ENCODE measurements around the gene FBXO36. TPM values are rescaled to one million over a fixed set of nuclear protein-coding genes. Genes with fewer than 3 reads are reported as not detected.

Gene FBXO36
- total and polyA plus RNA-seq, 2 of the 13 experiments (the other 11 are each of a cell fraction or from before 2014, with no cell fraction given) = 2.8 TPM

GRCh38 chr2:230052299-230052698 is 130.0 kb downstream of the FBXO36 start (continued):
- TF ChIP-seq, protein P1, sequence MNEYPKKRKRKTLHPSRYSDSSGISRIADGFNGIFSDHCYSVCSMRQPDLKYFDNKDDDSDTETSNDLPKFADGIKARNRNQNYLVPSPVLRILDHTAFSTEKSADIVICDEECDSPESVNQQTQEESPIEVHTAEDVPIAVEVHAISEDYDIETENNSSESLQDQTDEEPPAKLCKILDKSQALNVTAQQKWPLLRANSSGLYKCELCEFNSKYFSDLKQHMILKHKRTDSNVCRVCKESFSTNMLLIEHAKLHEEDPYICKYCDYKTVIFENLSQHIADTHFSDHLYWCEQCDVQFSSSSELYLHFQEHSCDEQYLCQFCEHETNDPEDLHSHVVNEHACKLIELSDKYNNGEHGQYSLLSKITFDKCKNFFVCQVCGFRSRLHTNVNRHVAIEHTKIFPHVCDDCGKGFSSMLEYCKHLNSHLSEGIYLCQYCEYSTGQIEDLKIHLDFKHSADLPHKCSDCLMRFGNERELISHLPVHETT (CRISPR knock-in tag; conservative IDR thresholded peaks at IDR 0.05) = no peak
- TF ChIP-seq SETDB1 (CRISPR knock-in tag; IDR thresholded peaks at IDR 0.05; ENCODE audit: borderline replicate concordance) (no peak), SAP130 (CRISPR knock-in tag; IDR thresholded peaks at IDR 0.05; ENCODE audit: low read depth) (0 out of 2 replicates have a peak, but pooled peaks have one; percentile 25), NCOR1 (IDR thresholded peaks at IDR 0.05; ENCODE audit: borderline replicate concordance, low read length) (peak; percentile 59; the same call in 1 of the 2 replicates), HNF4A (CRISPR knock-in tag; IDR thresholded peaks at IDR 0.05) (peak; percentile 54; the same call in 1 of the 2 replicates), ATM (IDR thresholded peaks at IDR 0.05; ENCODE audit: borderline replicate concordance) (no peak), PAXIP1 (CRISPR knock-in tag; conservative IDR thresholded peaks at IDR 0.05) (peak; percentile 62), NR2F1 (CRISPR knock-in tag; IDR thresholded peaks at IDR 0.05) (peak; percentile 27 to 83; a peak in 3 of 4 replicates), NFE2L2 (IDR thresholded peaks at IDR 0.05; ENCODE audit: low read length) (peak; percentile 89), CBX1 (IDR thresholded peaks at IDR 0.05; ENCODE audit: low read depth) (no peak), MAFK (conservative IDR thresholded peaks at IDR 0.05 in 1 of 2, IDR thresholded peaks at IDR 0.05 in 1 of 2; ENCODE audit: low read length in 2 of 2) (peak; percentile 75 to 81)
- TF ChIP-seq, protein P2, sequence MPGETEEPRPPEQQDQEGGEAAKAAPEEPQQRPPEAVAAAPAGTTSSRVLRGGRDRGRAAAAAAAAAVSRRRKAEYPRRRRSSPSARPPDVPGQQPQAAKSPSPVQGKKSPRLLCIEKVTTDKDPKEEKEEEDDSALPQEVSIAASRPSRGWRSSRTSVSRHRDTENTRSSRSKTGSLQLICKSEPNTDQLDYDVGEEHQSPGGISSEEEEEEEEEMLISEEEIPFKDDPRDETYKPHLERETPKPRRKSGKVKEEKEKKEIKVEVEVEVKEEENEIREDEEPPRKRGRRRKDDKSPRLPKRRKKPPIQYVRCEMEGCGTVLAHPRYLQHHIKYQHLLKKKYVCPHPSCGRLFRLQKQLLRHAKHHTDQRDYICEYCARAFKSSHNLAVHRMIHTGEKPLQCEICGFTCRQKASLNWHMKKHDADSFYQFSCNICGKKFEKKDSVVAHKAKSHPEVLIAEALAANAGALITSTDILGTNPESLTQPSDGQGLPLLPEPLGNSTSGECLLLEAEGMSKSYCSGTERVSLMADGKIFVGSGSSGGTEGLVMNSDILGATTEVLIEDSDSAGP (CRISPR knock-in tag; IDR thresholded peaks at IDR 0.05; ENCODE audit: borderline replicate concordance) = no peak

All from HepG2 (cell line).